C4-2B (cell line): ENCODE data around the gene REG3G.

Source experiments
- ZFX ChIP-seq: fragments of 450-650 bp; IDR thresholded peaks from 2 replicates; pipeline ENCODE4 v1.6.1; 2017
- TF ChIP-seq, protein P1 (sequence below): fragments of 450-650 bp; conservative IDR thresholded peaks from 2 replicates; pipeline ENCODE4 v1.5.1; 2017; ENCODE audit warnings: mild to moderate bottlenecking

- TF ChIP-seq, protein P1, sequence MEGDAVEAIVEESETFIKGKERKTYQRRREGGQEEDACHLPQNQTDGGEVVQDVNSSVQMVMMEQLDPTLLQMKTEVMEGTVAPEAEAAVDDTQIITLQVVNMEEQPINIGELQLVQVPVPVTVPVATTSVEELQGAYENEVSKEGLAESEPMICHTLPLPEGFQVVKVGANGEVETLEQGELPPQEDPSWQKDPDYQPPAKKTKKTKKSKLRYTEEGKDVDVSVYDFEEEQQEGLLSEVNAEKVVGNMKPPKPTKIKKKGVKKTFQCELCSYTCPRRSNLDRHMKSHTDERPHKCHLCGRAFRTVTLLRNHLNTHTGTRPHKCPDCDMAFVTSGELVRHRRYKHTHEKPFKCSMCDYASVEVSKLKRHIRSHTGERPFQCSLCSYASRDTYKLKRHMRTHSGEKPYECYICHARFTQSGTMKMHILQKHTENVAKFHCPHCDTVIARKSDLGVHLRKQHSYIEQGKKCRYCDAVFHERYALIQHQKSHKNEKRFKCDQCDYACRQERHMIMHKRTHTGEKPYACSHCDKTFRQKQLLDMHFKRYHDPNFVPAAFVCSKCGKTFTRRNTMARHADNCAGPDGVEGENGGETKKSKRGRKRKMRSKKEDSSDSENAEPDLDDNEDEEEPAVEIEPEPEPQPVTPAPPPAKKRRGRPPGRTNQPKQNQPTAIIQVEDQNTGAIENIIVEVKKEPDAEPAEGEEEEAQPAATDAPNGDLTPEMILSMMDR, result peak; percentile 88
- no peak for TF ChIP-seq ZFX
Observed at GRCh38 chr2:78979380-78980151, 45.9 kb upstream of the REG3G start.
